Measurements from ENCODE around the gene FGD4.

The FGD4 gene

DNA sequence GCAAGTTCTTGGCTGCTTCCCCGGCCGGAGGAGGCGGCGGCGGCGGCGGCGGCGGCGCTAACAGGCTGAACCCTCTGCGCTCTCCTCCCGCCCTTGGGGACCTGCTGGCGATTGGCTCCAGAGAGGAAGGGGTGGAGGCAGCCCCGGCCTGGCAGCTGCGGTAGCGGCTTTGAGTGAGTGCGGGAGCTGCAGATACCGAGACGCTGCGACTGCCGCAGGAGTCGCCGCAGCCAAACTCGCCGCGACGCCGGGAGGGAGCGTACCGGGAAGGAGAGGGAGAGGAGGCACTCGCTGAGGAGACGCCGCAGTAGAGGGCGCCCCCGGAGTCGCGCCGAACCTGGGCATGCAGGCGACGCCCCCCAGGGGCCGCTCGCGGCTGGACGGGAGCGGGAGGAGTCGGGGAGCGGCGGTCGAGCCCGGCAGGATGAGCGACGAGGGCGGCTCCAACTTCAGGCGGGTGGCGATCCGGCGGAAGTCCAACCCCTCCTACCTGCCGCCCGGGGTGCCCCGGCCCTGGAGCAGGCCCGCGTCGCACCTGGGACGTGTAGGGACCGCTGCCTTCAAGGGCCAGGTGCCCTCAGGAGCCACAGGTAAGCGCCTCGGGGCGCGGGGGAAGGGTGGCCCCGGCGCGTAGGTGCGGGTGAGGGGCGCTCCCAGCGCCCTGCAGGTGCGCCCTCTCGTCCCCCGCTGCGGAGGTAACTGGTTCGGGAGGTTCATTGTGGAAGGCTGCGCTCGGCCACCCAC is at the start of gene FGD4:
Gene FGD4 (plus strand): TSS at position 189 of the 744 bp plus-strand sequence.
- peak; percentile 61 for DNase-seq

DNA sequence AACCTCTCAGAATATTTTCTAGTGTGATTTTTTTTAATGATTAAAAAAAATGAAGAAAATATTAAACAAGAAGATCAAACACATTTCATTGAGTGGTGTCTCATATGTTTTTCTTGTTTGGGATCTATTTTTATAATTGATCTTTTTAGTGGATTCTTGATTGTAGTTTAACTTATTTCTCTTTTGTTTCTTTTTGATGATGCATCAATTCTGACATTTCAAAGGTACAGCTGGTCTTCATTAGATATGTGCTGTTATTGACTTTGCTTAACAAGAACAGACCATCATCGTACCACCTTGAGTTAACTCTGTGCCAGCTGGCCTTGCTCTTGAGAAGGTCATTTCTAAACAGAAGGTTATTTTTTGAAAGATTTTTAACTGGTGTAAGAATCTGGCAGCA is 45.8 kb upstream of the FGD4 start:
- no peak for DNase-seq

DNA sequence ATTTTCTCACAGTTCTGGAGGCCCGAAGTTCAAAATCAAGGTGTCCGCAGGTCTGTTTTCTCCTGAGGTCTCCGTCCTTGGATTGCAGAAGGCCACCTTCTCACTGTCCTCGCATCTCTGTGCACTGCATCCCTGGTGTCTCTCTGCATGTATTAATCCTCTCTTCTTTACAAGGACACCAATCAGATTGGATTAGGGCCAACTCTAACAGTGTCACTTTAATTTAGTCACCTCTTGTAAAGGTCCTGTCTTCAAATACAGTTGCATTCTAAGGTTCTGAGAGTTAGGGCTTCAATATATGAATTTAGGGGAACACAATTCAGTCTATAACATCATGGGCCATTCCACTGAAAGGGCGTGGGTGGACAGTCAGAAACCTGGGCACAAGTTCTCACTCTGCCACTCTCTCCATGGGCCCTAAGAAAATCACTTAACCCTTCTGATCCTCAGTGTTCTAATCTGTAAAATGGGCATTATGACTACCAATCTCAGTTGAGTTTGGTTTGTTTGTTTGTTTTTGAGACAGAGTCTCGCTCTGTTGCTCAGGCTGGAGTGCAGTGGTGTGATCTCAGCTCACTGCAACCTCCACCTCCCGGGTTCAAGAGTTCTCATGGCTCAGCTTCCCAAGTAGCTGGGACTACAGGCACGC is 41.6 kb upstream of the FGD4 start:
- no peak for DNase-seq

DNA sequence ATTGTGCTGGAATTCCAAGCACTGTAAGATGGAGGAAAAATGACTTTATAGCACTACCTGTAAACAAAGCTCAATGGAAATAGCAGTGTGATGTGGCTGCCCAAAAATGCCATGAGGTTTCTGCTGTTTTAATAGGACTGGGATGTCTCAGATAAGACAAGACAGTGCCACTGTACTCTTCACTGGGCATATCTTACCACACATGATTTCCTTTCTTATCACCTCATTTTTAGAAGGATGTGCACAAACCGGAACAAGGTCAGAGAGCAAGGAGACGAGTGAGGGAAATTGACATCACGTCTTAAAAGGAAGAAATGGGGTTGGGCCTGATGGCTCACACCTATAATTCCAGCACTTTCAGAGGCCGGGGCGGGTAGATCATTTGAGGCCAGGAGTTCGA is 38.4 kb upstream of the FGD4 start:
- DNase-seq = no peak

DNA sequence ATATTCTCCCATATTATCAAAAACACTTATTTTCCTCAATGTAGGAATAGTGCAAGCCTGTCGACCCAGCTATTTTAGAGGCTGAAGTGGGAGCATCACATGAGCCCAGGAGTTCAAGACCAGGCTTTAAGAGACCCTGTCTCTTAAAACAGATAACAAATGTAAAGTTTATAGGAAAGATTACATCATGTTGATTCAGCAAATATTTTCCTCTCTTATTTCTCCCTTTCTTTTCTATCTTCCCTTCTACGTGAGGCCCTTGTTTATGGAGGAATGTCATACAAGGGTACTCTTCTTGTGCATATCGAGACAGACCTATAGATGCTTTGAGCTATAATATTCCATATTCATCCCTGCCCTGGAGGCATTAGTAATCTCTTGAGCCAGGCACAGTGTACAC is 36.5 kb upstream of the FGD4 start:
- no peak for DNase-seq

DNA sequence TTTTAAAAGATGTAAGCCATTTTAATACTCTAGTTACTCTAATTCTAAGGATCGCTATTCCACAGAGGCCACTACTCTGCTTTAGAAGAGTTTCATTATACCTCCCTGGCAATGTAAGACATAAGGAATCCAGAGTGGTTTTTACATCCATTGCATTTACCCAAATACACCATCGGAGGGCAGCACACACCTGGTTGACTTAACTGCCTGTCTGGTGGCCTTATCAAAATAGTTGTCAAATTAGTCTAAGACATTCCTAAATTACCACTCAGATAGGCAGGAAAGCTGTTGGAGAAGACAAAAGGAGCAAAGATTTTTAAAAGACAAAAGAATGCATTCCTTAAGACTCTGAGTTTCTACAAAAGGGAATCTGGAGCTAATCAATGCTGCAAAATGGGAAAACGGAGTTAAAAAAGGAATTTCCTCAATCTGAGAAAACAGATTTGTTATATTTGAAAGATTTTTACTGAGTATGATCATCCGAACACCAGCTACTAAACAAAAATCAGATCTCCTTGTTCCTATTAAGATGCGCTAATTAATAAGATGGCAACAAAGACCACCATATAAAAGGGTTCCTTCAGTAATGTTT is 33.8 kb upstream of the FGD4 start:
- peak; percentile 74 for DNase-seq

DNA sequence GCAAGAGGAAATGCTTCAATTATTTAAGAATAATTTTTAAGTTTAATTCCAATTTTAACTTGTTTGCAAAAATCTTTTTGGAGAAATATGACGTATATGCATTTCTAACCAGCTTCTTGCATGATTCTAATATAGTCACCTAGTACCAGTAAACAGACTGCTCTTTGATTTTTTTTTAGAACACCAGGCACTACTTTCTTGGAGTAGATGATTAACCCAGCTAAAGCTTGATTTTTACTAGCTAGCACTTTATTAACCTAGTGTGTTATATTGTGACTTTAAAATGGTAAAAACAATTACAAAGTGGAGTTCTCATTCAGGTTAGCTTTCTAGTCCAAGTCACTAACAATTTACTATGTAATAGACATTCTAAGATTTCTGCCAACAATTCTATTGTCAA is 32.6 kb upstream of the FGD4 start:
- DNase-seq = peak; percentile 19

DNA sequence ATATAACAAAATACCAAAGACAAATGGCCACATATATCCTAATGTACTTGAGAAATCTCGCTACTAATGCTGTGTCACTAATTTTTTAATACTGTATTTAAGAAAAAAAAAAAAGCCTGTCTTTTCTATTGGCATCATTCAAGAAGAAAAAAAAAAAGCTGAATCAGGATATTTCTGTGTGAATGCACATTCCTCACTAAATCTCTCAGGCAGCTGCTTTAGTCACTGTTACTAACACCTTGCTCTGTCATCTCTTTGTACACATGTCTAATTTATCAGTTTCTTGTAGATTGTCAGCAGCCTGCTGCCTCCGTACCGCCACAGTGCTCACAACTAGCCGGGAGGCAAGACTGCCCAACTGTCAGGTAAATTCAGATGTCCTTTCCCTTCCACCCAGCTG is 32.0 kb upstream of the FGD4 start:
- no peak for DNase-seq

DNA sequence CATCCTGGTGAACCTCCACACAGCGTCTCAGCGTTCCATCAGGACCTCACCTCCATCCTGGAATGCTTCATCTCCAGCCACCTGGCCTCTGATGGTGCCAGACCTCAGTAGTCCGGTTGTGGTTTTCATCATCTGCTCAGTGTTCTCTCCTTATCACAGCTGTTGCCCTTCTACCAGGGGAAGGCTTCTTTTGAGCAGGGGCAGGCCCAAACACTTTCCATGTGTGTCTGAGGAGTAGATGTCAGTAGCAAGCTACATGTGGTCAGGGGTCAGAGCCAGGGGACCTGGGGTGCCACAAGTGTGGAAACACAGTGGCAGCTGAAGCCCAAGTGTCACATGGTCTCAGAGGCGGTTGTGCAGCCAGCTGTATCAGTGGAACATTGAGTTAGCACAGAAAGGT is 30.2 kb upstream of the FGD4 start:
- DNase-seq = no peak

DNA sequence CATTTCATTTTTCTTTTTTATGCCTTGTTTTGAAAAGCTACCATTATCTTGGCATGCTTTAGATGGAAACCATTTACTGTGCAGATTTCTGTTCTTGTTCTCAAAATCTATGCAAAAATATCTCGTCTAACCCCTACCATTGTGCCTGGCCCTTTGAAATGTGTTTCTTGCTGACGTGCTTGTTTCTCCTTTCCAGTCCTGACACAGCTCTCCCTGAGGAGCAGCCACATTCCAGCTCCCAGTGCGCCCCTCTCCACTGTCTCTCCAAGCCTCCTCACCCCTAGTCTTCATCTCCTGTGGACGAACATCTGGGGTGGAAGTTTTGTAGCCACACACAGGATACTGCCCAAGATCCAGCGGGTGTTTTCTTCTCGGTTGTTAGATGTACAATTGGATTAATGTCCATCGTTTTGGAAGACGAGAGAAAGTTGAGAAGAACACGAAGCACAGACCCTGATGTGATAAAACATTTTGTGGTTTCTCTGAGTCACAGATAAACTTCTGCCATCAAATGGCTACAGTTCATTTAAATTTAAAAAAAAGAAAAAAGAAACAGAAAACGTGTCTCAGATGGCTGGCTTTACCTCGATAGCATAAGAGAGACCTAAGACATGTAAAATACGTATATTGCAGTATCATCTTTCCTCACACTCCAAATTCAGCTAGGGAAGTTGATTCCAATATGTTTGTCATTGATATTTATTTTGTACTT is 21.9 kb upstream of the FGD4 start:
- DNase-seq = no peak

DNA sequence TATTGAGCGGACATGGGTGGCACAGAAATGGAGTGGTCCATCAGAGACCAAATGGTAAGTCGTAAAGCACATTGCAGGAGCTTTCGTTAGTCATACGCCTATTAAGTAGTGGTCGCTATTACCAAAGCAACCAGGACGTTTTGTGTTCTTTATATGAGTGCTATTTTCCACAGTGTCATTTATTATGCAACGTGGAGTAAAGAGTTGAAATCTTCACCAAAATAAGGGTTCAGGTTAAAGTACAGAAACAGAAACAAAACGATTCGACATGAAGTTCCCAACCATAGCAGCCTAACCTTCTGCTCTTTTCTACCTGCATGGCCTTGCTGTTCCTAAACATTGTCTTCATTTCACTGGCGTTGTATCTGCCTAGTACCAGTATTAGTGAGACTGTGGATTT is 20.1 kb upstream of the FGD4 start:
- no peak for DNase-seq

DNA sequence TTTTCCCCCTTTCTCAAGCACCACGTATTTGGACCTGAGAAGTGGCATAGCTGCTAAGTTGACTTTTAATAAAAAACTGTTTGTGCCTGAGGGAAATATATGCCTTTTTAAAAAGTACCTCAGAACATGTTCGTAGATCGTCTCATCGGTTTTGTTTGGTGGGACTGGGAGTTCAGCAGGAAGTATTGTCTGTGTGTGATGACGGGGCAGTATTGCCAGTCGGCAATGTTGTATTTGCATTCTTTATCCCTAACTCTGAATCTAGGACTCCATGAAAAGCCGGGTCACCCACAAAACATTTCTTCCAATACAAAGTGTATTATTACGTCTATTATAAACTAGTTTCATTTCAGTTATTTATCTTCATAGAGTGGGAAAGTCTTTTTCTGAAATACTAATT is 19.7 kb upstream of the FGD4 start:
- no peak for DNase-seq

DNA sequence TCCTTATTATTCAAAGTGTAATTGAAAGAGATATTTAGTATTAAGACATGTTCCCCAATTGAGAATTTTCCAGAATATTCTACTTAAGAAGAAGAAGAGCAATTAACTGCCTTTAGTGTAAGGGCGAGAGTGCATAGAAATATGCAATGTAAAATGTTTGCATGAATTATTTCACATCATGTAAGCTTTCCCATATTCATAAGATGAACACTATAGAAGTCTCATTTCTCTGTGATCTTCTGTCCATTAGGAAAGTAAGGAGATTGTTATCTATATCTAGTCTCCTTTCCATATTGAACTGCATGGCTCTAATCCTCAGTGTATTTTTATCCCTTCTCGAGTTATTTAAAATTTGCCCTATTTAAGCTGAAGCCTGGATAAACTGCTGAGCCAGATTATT is 17.1 kb upstream of the FGD4 start:
- no peak for DNase-seq

DNA sequence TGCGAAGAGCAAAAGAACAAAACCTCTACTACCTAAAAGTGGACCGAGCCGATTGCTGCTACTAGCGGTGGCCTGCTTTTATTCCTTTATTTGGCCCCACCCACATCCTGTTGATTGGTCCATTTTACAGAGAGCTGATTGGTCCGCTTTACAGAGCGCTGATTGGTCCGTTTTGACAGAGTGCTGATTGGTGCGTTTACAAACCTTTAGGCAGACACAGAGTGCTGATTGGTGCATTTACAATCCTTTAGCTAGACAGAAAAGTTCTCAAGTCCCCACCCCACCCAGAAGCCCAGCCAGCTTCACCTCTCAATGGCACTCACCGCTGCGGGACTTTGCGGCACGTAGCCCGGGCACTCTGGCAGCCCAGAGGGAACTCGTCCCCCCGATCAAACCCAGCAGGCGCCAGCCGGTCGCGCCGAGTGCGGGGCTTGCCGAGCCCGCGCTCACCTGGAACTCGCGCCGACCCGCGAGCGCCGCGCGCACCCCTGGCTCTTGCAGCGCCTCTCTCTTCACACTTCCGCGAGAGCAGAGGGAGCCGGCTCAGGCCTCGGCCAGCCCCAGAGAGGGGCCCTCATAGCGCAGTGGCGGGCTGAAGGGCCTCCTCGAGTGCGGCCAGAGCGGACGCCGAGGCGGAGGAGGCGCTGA is 8.7 kb upstream of the FGD4 start:
- no peak for DNase-seq

DNA sequence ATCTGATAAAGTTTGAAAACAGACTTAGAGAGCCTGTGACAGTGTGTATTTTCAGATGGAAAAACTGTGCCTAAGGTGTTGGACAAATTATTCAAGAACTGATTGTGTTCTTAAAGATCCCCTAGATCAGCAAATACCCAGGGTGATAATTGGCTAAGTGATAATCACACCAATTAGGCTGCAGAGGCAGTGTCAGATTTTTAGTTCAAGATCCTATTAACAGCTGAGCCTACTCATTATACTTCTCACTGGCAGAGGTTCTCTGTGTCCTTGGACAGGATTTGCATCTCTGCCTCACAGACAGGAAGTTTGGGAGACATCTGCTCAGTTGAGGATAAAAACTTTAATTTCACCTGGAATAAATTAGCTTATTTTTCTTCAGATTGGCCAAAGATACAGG is 4.3 kb upstream of the FGD4 start:
- no peak for DNase-seq

DNA sequence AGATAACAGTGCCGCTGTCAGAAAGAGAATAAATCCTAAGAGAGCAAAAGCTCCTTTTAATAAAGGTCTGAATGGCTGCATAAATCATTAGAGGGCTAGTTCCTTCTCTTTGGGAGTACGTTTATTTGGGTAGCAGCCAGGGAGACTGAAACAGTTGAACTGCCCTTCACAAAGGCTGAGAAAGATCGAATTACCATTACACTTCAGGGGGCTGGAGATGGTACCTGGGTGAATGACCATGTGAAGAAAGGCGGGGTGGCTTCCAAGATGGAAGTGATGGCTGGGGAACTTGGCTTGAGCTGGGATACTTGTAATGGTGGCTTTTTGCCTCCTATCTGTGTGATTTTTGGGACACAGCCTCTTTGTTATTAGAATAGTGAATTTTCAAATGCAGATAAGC is 1.7 kb upstream of the FGD4 start:
- no peak for DNase-seq

DNA sequence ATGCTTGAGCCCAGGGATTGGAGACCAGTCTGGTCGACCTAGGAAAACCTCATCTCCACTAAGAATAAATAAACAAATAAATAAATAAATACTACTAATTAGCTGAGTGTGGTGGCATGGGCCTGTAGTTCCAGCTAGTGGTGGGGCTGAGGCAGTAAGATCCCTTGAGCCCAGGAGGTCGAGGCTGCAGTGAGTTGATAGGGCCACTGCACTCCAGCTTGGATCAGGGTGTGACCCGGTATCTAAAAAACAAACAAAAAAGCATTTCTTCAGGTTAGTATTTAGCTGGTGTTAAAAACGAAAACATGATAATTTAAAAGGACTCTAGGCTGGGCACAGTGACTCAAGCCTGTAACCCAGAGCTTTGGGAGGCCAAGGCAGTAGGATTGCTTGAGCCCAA is 1.2 kb upstream of the FGD4 start:
- no peak for DNase-seq

DNA sequence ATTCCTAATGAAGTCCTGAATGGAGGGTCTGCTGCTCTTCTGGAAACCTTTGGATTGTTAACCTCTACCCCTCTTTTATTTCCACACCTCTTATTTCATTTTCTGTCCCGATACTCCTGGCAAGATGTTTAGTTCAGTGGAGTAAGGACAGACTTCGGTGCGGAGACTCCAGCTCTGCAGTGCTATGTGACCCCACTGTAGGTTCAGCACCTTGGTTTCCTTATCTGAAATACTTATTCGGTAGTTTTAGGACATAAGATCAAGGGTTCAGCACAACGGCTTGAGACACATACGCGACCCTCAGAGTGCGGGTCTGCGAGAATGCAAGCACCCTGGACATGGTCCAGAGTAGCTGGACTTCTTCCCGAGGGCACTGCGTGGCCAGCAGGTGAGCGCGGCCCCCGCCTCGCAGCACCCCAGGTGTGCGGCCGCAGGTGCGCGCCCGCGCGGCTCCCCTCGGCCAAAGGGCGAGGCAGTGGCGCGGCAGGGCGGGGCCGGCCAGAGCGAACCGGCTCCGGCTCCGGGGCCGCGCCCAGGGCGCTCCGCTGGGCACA is 465 bp upstream of the FGD4 start:
- no peak for DNase-seq

DNA sequence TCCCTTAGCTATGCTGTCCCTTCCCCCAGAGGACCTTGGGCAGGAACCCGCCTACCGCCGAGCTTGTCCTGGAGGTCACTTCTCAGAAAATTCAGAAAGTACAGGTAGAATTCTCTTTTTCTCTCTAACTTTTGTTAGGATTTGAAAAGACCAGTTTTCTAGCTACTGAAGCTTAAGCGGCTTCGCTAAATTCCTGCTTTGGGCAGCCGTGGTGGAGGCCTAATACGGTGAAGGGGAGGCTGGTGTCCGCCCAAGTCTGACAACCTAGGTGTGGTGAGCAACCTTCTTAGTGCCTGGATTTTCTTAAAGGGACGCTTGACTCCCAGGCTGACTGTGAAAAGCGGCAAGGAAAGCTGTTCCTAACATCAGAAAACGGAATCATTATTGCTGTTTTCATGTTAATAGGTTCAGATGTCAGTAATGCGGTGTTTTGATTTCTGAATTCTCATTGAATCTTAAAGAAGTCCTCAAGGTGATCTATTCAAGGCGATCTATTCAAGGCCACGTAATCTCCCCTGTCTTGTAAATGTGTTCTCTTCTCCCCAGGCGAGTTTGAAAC is 835 bp downstream of the FGD4 start:
- peak; percentile 15 for DNase-seq

DNA sequence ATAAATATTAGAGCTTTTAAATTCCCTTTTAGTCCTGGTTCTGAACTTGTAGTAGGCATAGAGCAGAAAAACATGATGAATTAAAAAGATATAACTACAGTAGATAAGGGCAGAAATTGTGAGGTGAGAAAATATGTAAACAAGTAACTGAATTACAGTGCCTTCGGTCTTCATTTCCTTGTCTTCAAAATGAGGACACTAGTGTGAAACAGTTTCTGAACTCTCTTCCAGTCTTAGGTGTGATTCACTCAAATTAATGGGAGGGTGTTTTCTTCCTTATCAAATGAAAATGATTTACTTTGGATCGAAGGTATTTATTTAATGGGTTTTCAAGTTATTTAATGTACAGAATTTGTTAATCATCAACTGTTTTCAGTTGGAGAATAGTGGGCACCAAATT is 1.5 kb downstream of the FGD4 start:
- no peak for DNase-seq

DNA sequence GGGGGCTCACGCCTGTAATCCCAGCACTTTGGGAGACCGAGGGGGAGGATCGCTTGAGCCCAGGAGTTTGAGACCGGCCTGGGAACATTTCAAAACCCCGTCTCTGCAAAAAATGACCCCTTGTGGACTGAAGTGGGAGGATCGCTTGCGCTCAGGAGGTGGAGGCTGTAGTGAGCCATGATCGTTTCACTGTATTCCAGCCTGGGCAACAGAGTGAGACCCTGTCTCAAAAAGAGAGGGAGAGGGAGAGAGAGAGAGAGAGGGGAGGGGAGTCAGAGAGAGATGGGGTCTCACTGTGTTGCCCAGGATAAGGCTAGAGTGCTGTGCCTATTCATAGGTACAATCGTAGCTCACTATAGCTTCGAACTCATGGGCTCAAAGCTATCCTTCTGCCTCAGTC is 2.8 kb downstream of the FGD4 start:
- no peak for DNase-seq

DNA sequence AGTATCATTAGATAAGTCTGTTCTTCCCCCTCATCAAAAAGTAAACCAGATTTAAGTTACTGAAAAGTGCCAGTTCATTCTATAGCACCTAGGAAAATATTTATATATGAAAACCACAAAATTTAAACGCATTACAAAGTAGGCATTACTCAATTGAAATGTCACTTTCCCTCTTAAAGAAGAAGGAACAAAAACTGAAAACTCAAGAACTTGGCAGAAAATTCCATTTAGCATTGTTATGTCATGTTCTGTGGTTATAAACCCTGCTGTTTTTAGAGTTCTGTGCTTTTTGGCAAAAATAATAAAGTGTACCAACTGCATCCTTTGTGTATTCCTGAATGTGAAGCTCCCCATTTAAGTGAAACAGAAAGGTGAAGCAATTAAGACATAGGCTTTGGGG is 3.6 kb downstream of the FGD4 start:
- no peak for DNase-seq

DNA sequence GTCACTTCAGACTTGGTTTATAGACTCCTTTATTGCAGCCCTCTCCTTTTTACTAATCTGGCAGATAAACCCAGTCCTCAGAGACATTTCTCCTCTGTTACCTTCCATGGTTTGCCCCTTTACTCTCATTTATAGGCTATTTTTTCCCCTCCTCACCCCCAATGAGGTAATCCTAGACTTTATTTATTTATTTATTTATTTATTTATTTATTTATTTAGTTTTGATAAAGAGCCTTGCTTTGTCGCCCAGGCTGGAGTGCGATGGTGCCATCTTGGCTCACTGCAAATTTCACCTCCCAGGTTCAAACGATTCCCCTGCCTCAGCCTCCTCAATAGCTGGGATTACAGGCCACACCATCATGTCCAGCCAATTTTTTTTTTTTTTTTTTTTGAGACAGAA is 8.4 kb downstream of the FGD4 start:
- no peak for DNase-seq
